ENCODE measurements around the gene CENATAC. TPM values are rescaled to one million over a fixed set of nuclear protein-coding genes. Genes with fewer than 3 reads are reported as not detected.

Gene CENATAC
- total and polyA plus RNA-seq, 9 of the 15 experiments (the other 6 are each of a cell fraction or from before 2014, with no cell fraction given): 2.4 to 25.5 (median 13.7) TPM

DNA sequence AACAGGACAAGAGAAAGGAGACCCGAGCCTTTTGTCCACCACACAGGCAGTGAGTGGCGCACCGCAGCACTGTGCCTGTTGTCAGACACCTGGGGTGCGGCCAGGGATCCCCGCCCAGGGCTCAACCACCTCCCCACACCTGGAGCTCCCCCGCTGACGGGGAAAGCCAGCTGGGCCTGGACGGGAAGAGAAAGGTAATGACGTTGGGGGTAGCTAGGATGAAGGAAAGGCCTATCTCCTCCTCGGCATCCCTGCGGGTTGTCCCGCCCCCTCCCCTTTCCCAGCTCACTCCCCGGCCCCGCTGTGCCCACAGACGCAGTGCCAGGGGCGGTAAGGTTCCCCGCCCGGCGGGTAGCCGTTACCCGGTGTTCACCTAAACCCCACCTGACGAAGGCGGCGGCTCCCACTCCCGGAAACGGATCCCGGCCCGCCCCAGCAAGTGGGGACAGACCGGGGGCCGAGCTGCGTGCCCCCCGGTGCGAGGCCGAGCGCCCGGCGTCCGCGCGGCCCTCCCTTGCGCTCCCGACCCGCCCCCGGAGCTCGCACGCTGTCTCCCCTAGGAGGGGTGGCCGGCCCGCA is 58.6 kb downstream of the CENATAC start (continued):
- TF ChIP-seq KDM4B (IDR thresholded peaks at IDR 0.05; ENCODE audit: borderline replicate concordance in 2 of 2, low read depth in 1 of 2) (no peak), SLC30A9 (CRISPR knock-in tag; IDR thresholded peaks at IDR 0.05) (0 out of 2 replicates have a peak, but pooled peaks have one; percentile 31), KLF13 (tag; IDR thresholded peaks at IDR 0.05; ENCODE audit: borderline replicate concordance, low read depth) (peak; percentile 46; the same call in 1 of the 2 replicates), ZNF175 (CRISPR knock-in tag; IDR thresholded peaks at IDR 0.05; ENCODE audit: low read depth) (no peak), HNRNPUL1 (IDR thresholded peaks at IDR 0.05; ENCODE audit: low read length) (no peak), RBM14 (IDR thresholded peaks at IDR 0.05; ENCODE audit: borderline replicate concordance, insufficient read depth, low read depth, low read length) (peak; percentile 98; the same call in 1 of the 2 replicates), GATA2 (CRISPR knock-in tag; IDR thresholded peaks at IDR 0.05) (no peak), HDAC8 (tag; IDR thresholded peaks at IDR 0.05) (no peak), ZFX (CRISPR knock-in tag; IDR thresholded peaks at IDR 0.05) (no peak), NFXL1 (CRISPR knock-in tag; IDR thresholded peaks at IDR 0.05) (no peak), NBN (IDR thresholded peaks at IDR 0.05; ENCODE audit: low read depth) (no peak), FOXK1 (CRISPR knock-in tag; IDR thresholded peaks at IDR 0.05; ENCODE audit: borderline replicate concordance) (no peak), RBM22 (IDR thresholded peaks at IDR 0.05; ENCODE audit: low read depth, low read length, poor library complexity, severe bottlenecking) (peak; percentile 92), ZNF146 (CRISPR knock-in tag; IDR thresholded peaks at IDR 0.05; ENCODE audit: unreplicated experiment) (no peak), BCOR (IDR thresholded peaks at IDR 0.05) (no peak), BRD4 (IDR thresholded peaks at IDR 0.05) (no peak), MEF2A (IDR thresholded peaks at IDR 0.05; ENCODE audit: control insufficient read depth, low read depth, low read length) (no peak), SNIP1 (IDR thresholded peaks at IDR 0.05; ENCODE audit: low read depth) (no peak), HSF4 (CRISPR knock-in tag; IDR thresholded peaks at IDR 0.05; ENCODE audit: borderline replicate concordance) (no peak), TCF7 (IDR thresholded peaks at IDR 0.05; ENCODE audit: borderline replicate concordance) (no peak), NR2C2 (CRISPR knock-in tag; IDR thresholded peaks at IDR 0.05) (no peak), NR2C2 (tag; IDR thresholded peaks at IDR 0.05) (no peak)
- TF ChIP-seq, protein P1, sequence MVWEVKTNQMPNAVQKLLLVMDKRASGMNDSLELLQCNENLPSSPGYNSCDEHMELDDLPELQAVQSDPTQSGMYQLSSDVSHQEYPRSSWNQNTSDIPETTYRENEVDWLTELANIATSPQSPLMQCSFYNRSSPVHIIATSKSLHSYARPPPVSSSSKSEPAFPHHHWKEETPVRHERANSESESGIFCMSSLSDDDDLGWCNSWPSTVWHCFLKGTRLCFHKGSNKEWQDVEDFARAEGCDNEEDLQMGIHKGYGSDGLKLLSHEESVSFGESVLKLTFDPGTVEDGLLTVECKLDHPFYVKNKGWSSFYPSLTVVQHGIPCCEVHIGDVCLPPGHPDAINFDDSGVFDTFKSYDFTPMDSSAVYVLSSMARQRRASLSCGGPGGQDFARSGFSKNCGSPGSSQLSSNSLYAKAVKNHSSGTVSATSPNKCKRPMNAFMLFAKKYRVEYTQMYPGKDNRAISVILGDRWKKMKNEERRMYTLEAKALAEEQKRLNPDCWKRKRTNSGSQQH (CRISPR knock-in tag; IDR thresholded peaks at IDR 0.05): no peak
- TF ChIP-seq, protein P2, sequence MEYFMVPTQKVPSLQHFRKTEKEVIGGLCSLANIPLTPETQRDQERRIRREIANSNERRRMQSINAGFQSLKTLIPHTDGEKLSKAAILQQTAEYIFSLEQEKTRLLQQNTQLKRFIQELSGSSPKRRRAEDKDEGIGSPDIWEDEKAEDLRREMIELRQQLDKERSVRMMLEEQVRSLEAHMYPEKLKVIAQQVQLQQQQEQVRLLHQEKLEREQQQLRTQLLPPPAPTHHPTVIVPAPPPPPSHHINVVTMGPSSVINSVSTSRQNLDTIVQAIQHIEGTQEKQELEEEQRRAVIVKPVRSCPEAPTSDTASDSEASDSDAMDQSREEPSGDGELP (CRISPR knock-in tag; IDR thresholded peaks at IDR 0.05; ENCODE audit: borderline replicate concordance): peak; percentile 54
- TF ChIP-seq, protein P3, sequence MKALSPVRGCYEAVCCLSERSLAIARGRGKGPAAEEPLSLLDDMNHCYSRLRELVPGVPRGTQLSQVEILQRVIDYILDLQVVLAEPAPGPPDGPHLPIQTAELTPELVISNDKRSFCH (CRISPR knock-in tag; IDR thresholded peaks at IDR 0.05): no peak
- TF ChIP-seq, protein P3 (tag; IDR thresholded peaks at IDR 0.05): 0 out of 2 replicates have a peak, but pooled peaks have one; percentile 17
- TF ChIP-seq, protein P4, sequence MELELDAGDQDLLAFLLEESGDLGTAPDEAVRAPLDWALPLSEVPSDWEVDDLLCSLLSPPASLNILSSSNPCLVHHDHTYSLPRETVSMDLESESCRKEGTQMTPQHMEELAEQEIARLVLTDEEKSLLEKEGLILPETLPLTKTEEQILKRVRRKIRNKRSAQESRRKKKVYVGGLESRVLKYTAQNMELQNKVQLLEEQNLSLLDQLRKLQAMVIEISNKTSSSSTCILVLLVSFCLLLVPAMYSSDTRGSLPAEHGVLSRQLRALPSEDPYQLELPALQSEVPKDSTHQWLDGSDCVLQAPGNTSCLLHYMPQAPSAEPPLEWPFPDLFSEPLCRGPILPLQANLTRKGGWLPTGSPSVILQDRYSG (tag; conservative IDR thresholded peaks at IDR 0.05; ENCODE audit: low read depth): no peak
